COLO668 (cell line): ENCODE data around the gene KRT9.
"Not testable (repeated sequence)": the region's sequence is repeated elsewhere in the genome, so short reads cannot be mapped to it uniquely, and the experiment has no call there.

Source experiments
- DNase-seq: peaks from one replicate; lab custom pipeline; 2025; ENCODE audit not compliant: unreplicated experiment; lab: John Stamatoyannopoulos, UW

Gene KRT9, protein sequence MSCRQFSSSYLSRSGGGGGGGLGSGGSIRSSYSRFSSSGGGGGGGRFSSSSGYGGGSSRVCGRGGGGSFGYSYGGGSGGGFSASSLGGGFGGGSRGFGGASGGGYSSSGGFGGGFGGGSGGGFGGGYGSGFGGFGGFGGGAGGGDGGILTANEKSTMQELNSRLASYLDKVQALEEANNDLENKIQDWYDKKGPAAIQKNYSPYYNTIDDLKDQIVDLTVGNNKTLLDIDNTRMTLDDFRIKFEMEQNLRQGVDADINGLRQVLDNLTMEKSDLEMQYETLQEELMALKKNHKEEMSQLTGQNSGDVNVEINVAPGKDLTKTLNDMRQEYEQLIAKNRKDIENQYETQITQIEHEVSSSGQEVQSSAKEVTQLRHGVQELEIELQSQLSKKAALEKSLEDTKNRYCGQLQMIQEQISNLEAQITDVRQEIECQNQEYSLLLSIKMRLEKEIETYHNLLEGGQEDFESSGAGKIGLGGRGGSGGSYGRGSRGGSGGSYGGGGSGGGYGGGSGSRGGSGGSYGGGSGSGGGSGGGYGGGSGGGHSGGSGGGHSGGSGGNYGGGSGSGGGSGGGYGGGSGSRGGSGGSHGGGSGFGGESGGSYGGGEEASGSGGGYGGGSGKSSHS

DNA sequence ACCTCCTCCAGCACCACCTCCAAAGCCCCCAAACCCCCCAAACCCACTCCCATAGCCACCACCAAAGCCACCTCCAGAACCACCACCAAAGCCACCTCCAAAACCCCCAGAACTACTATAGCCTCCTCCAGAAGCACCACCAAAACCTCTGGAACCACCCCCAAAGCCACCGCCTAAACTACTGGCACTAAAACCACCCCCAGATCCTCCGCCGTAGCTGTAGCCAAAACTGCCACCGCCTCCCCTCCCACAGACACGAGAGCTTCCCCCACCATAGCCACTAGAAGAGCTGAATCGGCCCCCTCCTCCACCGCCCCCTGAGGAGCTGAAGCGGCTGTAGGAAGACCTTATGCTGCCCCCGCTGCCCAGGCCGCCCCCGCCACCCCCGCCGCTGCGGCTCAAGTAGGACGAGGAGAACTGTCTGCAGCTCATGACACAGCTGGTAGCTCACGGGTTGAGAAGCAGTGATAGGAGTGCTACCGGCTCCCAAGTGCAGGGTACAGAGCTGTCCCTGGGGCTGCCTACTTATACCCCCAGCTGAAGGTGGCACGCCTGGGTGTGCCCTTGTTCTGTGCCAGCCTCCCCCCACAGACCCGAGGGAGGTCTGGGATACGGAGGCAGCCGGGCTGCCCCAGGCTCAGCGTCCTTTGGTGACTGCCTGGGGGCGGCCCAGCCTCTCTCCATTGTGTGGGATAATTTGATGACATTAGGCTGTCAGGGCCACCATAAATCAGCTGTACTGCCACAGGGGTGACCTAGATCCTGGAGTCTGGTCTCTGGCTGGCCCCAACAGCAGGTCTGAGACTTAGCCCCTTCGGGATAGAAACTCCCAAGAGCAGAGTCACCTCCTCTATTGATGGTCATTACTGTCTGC lies at the start of gene KRT9:
KRT9 (minus strand) TSS at position 499 of the 874 bp plus-strand sequence; CDS start at position 432, 67 bp downstream.
- DNase-seq: no peak

DNA sequence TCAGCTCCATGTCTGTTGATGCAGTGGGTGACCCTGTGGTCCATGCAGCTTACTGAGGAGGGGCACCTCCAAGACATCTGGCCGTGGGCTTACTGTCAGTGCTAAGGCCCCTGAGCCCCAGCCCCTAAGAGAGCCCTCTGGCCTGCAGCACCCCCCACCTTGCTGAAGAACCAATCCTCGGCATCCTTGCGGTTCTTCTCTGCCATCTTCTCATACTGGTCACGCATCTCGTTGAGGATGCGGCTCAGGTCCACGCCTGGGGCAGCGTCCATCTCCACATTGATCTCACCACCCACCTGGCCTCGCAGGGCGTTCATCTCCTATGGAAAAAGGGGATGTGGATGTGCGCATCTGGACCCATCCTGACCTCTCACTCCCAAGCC lies 49.6 kb upstream of the KRT9 start:
- not testable (repeated sequence) for DNase-seq

DNA sequence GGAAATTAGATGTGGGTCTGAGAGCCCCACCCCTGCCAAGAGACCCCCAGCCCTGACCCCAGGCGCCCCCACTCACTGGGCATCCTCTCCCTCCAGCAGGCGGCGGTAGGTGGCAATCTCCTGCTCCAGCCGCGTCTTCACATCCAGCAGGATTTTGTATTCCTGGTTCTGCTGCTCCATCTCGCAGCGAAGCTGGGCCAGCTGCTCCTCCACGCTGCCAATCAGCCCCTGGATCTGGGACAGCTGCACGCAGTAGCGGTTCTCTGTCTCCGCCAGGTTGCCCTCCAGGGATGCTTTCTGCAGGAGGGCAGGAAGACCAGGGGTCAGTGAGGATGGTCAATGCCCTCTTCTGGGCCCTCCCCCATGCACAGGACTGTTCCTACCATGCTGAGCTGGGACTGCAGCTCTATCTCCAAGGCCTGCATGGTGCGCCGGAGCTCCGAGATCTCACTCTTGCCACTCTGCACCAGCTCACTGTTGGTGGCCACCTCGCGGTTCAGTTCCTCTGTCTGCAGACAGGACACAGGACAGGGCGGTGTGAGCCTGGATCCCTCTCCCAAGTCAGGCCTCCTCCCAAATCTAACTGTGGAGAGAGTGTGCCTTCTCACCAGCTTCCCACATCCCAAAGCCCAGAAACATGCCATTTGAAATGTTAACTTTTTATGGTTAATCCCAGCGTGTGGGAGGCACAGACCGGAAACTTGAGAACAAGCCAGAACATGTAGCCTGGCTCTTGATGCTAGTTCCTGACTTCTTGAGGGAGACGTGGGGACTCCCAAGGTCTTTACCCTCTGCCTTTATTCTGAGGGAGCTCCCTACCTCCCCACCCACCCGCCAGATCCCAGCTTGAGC lies 49.0 kb upstream of the KRT9 start:
- no peak for DNase-seq

DNA sequence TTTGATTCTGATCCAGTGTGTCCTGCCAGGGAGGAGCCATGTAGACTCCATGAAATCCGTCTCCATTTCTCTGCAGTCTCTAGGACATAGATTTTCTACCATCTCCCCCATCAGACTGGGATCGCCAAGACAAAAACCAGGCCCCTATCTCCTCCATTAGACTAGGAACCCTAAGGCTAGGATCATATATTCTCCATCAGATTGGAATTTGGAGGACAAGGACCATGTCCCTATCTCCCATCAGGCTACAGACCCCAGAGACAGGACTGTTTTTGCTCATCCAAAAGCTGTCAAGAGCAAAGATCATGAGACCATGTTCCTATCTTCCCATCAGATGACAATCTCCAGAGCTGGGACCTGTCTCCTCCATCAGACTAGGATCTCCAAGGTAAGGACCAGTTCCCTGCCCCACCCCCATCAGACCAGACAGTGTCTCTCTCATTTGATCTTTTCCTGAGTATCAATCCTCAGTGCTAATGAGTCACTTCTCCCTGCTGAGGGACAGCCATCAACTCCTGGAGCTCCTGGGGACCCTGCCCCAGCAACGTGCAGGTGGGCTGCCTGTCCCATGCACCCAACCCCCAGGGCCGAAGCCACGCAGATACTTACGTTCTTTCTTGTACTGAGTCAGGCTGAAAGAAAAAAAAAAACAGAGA lies 48.2 kb upstream of the KRT9 start:
- not testable (repeated sequence) for DNase-seq

DNA sequence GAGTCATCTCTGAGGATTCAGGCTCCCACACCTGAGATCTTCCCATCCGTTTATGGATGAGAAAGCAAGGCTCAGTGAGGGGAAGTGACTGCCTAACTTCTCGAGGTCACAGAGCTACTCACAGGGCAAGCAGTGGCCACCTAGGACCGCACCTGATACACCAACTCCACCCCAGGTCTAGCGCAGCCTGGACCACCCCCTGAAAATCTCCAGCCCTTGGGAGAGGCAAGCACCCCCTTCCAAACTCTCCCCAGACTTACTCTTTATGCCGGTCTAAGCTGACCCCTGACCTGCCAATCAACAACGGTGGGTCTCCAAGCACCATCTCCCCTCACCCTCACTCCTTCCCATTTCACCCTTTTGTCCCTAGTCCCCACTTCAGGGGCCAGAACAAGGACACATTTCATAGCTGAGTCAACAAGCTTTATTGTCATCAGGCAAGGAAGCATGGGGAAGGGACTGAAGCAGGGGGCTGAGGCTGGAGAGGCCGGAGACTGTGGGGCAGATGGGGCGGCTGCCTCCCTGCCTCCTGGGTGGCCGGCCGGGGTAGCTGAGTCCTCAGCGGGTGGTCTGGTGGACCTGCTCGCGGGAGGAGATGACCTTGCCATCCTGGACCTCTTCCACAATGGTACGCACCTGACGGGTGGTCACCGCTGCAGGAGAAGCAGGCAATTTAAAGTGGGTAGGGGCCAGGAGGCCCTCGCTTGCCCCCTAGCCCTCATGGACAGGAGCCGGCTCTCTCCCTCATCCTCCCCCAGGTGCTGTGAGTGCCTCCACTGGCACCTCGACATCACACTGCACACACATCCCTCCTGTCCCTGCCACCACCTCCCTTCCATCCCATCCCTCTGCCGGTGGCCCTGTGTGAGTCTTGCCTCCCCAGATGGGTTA lies 47.4 kb upstream of the KRT9 start:
- no peak for DNase-seq

DNA sequence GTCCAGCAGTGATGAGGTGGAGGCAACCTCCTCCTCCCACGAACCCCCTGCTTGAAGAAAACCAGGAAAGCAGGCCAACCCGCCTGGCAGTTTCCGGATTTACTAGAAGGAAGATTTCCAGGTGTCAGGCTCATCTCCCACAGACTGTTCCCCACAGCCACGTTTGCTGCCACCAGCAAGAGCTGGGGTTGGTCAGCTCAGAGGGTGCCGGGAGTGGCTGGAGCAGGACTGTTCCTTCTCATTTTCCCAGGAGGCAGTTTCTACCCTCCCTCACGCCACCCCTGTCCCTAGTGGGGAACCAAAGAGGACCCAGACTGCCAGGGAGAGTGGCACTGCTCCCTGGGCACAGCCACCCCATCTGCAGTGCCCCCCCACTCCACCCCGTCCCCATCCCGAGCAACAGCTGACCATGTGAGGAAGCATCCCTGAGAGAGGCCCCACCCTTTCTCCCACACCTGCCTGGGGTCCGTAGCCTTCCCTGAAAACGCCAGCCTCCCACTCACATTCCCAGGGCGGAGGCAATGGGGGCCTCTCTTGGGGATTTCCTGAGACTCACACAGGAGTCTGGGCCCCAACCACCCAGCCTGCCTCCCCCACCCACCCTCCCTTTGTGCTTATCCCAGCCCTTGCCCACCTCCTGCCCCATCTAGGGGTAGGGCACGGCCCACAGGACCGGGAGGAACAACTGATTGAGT lies 46.6 kb upstream of the KRT9 start:
- no peak for DNase-seq

DNA sequence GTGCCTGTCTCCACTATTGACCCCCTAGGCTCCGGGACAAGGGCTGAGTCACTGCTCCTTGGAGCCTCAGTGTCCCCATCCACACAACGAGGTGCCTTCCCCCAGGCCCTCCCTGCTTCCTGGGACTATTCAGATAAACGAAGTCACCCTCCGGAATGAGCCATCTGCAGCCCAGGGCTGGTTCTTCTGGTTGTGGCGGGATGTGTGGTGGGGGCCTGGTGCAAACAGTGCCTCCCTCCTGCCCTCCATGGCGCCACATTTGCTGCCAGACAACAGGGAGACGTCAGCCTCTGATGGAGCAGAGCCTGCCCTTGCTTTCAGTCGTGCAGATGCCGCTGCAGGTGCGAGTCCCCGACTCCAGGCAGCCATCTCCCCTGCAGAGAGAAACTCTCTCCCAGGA lies 45.8 kb upstream of the KRT9 start:
- no peak for DNase-seq

DNA sequence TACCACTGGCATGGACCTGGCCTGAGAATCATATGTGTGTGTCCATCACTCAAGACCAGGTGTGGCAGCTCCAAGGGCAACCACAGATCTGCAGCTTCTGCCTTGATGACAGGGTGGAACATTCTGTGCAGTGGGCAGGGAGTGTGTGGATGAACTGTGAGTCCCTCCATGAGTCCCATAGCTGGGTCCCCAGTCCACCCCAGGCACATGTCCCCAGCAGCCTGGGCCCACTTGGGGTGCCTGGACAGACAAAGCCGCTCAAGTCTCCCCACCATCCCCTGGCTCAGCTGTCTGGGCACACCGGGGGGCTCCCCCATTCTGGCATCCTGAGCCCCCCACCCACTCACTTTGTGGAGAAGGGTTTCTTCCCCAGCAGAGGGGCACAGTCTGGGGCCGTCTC lies 45.3 kb upstream of the KRT9 start:
- no peak for DNase-seq

DNA sequence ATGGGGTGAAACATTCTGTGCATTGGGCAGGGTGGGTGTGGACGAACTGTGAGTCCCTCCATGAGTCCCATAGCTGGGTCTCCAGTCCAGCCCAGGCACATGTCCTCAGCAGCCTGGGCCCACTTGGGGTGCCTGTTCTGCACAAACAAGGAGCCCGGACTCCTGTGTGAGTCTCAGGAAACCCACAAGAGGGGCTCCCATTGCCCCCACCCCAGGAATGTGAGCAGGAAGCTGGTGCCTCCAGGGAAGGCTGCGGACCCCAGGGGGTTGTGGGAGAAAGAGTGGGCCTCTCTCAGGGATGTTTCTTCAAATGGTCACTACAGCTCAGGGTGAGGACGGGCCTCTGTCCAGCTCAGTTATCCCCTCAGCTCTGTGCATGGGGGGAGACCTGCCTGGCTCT lies 44.6 kb upstream of the KRT9 start:
- DNase-seq: not testable (repeated sequence)

DNA sequence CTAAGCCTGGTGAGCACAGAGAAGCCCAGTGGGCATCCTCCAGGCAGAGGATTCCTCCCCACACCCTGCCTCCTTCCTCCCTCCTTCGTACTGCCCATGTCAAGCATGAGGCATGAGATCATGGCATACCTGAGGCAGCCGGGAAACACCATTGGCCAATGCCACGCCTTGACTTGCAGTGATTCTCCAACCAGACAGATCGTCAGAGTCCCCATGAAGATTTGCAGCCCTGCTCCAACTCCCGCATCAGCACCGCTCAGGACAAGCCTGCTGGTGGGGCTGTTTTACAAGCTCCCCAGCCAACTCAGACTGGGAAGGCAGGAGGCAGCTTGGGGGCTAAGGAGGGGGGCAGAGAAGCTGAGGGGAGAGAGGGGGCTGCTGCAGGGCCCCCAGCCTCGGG lies 43.6 kb upstream of the KRT9 start:
- DNase-seq: no peak

DNA sequence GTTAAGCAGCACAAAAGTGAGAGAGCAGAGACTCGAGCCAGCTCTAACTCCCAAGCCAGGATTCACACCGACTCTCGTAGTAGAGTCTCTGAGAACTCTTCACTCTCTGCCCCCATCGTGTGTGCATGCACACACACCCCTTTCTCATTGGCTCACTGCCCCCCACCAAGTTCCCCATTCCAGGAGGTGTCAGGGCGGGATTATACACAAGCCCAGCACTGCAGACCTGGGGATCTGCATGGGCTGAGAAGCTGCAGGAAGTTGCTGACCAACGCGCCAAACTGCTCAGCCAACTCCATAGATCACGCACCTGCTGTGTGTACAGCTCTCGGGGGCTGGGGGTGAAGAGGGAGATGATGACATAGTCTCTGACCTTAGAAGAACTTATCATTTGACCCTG lies 42.9 kb upstream of the KRT9 start:
- DNase-seq: not testable (repeated sequence)

DNA sequence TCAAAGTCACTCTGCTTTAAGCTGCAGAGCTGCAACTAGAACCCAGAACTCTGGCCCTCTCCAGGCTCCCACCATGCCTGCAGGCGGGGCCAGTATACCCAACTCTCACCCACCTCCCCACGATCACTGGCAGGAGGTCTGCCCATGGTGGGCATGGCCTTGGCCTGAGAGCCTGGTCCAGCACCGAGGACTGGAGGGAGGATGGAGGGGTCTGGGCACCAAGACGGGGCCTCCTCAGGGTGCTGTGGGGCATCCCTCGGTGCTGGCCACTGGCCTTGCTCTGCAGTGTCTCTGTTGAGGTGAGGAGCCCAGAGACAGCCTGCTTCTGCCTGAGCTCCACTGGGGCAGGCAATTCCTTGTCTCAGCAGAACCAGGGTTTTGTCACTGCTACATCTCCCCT lies 42.2 kb upstream of the KRT9 start:
- DNase-seq: no peak

DNA sequence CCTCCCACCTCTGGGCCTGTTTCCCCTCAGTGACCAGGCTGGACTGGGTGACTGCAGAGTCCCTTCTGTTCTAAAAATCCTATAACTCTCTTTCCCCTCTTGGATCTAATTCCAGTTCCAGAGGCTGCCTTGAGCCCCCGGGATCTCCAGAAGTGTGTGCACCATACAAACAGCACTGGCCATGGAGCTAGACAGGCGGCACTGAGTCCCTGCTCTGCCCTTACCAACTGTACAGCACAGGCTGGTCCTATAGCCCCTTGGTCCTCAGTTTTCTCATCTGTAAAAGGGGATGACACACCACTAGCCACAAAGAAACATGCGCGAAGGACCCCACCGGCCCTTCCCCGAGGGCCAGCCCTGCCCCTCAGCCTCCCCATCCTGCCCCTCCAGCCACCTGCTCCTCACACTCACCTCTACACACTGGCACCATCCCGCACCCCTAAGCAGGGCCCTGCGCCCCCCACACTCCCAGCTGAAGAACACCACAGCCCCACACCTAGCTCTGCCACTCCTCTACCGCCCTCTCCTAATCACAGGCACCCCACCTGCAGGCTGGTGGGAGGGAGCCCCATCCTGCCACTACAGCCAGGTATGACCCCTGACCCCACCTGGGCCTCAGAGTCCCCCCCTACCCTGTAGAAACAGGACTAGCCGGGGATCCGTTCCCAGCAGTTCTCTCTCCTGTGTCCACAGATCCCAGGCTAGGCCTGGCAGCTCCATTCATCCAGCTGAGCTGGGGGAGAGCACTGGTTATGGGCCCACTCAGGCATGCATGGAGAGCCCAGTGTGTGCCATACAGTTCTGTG lies 41.6 kb upstream of the KRT9 start:
- no peak for DNase-seq

DNA sequence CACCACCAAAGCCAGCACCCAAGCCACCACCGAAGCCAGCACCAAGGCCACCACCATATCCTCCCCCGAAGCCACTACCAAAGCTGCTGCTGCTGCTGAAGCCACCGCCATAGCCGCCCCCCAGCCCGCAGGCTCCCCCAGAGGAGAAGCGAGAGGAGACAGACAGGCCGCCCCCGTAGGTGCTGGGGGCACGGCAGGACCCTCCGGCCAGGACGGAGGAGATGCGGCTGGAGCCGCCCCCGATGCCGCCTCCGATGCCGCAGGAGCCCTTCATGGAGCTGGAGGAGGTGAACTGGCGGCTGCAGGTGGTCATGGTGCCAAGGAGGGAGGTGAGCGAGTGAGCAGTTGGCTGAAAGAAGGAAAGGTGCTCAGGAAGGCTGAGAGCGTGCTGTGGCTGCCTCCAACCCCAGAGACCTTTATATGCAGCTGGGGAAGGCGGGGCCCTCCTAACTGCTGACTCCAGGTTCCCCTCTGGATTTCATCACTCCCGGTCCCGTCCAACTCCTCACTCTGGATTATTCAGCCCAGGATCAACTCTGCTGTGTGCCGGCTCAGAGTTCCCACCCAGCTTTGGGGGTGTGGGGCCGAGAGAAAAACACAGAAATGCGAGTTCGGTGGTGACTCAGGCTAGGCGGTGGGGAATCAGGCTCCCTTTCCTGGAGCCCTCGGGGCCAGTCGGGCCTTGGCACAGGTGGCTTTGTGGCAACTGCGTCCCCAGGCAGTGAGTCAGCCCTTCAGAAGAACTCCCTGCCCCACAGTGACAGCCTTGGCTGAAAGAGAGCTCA lies 40.7 kb upstream of the KRT9 start, which contains the start of gene KRT16:
KRT16 (minus strand) TSS at position 392 of the 785 bp plus-strand sequence; CDS start at position 313, 79 bp downstream.
- DNase-seq: not testable (repeated sequence)

DNA sequence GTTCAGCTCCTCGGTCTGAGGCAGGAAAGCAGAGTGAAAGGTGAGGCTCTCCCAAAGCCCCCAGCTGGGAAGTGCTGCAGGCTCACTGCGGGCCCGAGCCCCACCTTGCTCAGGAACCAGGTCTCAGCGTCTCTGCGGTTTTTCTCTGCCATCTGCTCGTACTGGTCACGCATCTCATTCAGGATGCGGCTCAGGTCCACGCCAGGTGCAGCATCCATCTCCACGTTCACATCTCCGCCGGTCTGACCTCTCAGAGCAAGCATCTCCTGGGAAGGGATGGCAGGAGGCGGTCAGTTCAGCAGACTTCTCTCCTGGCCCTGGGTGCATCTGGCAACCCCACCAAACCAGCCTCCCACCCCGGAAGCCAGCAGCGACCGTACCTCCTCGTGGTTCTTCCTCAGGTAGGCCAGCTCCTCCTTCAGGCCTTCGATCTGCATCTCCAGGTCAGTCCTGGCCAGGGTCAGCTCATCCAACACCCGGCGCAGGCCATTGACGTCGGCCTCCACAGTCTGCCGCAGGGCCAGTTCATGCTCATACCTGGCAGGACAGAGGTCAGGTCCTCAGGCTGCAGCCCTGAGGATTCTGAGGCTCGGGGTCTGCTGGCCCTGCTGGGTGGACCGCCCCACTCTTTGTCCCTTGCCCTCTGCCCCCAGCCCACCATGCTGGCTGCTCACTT lies 39.2 kb upstream of the KRT9 start:
- no peak for DNase-seq

DNA sequence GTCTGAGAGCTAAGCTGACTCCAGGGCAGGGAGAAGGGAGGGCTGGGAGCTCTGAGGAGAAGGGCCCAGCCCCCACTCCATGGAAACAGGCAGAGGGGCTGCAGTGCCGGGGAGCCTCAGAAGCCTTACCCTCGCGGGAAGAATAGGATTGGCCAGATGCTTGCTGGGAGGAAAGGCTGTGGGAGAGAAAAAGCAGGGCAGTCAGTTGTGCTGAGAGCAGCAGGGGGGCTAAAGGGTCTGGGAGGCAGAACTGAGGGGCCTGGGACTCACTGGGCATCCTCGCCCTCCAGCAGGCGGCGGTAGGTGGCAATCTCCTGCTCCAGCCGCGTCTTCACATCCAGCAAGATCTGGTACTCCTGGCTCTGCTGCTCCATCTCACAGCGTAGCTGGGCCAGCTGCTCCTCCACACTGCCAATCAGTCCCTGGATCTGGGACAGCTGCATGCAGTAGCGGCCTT lies 38.2 kb upstream of the KRT9 start:
- DNase-seq: not testable (repeated sequence)
